SU-DHL-6 (cell line): ENCODE data around the gene SYCP1.

Experiments used
- H2AFZ ChIP-seq: fragments of 200-600 bp; sonication (generic); 2 replicates; pipeline ENCODE4 v1.6.1; 2014; ENCODE audit warnings: low read depth, mild to moderate bottlenecking, moderate library complexity, mixed read lengths, antibody characterized with exemption, low read length; ENCODE audit not compliant: severe bottlenecking
- H3F3A ChIP-seq: fragments of 200-600 bp; shearing (Covaris generic); 2 replicates; pipeline ENCODE4 v1.6.0; 2016; ENCODE audit warnings: antibody characterized with exemption, mild to moderate bottlenecking; ENCODE audit not compliant: insufficient read depth
- H3K27ac ChIP-seq: fragments of 200-600 bp; sonication (generic); 2 replicates; pipeline ENCODE4 v1.5.1; 2016; ENCODE audit warnings: low read depth, mild to moderate bottlenecking, low read length, moderate library complexity, mixed read lengths
- H3K27me3 ChIP-seq: fragments of 200-600 bp; sonication (generic), shearing (Covaris generic); 2 replicates; pipeline ENCODE4 v1.6.0; 2014; ENCODE audit warnings: mild to moderate bottlenecking, low read length
- H3K36me3 ChIP-seq: fragments of 200-600 bp; sonication (generic); 2 replicates; pipeline ENCODE4 v1.6.1; 2014; ENCODE audit warnings: mild to moderate bottlenecking, low read length, mixed read lengths
- H3K4me2 ChIP-seq: fragments of 300-600, 200-600 bp; shearing (Covaris generic), sonication (generic); 2 replicates; pipeline ENCODE4 v1.6.0; 2014; ENCODE audit warnings: low read length, low read depth, mild to moderate bottlenecking; ENCODE audit not compliant: poor library complexity, severe bottlenecking
- H3K4me3 ChIP-seq: fragments of 200-600 bp; sonication (generic); 2 replicates; pipeline ENCODE4 v1.5.1; 2014; ENCODE audit warnings: antibody characterized with exemption, low read length, mild to moderate bottlenecking, mixed read lengths; ENCODE audit not compliant: insufficient read depth, poor library complexity, severe bottlenecking
- H3K79me2 ChIP-seq: fragments of 200-600 bp; sonication (generic); 2 replicates; pipeline ENCODE4 v1.6.1; 2014; ENCODE audit warnings: mild to moderate bottlenecking, low read length, moderate library complexity; ENCODE audit not compliant: insufficient read depth
- H3K9ac ChIP-seq: fragments of 200-600 bp; sonication (generic); 2 replicates; pipeline ENCODE4 v1.7.0; 2014; ENCODE audit warnings: mild to moderate bottlenecking, low read length
- H3K9me2 ChIP-seq: fragments of 200-600 bp; sonication (generic); replicated peaks from 2 replicates; pipeline ENCODE4 v1.6.1; 2014; ENCODE audit warnings: low read length; ENCODE audit not compliant: insufficient read depth
- H3K9me3 ChIP-seq: fragments of 200-600 bp; sonication (generic); 2 replicates; pipeline ENCODE4 v1.6.1; 2014; ENCODE audit warnings: low read length, mixed read lengths; ENCODE audit not compliant: insufficient read depth
- H4K20me1 ChIP-seq: fragments of 200-600 bp; sonication (generic); 2 replicates; pipeline ENCODE4 v1.6.1; 2014; ENCODE audit warnings: low read depth, mild to moderate bottlenecking, antibody characterized with exemption, low read length, moderate library complexity, mixed read lengths
- EZH2phosphoT487 ChIP-seq: fragments of 200-600 bp; sonication (generic), shearing (Covaris generic); conservative IDR thresholded peaks from 2 replicates; pipeline ENCODE4 v1.6.1; 2018; ENCODE audit warnings: mild to moderate bottlenecking, antibody characterized with exemption, low read length, moderate library complexity, mixed read lengths
- TF ChIP-seq, protein P1 (sequence below): fragments of 200-600 bp; sonication (generic); IDR thresholded peaks from one replicate; pipeline ENCODE4 v1.5.1; 2017; ENCODE audit warnings: antibody characterized with exemption, mild to moderate bottlenecking, low read length, moderate library complexity; ENCODE audit not compliant: insufficient read depth, poor library complexity, severe bottlenecking

Gene SYCP1

DNA sequence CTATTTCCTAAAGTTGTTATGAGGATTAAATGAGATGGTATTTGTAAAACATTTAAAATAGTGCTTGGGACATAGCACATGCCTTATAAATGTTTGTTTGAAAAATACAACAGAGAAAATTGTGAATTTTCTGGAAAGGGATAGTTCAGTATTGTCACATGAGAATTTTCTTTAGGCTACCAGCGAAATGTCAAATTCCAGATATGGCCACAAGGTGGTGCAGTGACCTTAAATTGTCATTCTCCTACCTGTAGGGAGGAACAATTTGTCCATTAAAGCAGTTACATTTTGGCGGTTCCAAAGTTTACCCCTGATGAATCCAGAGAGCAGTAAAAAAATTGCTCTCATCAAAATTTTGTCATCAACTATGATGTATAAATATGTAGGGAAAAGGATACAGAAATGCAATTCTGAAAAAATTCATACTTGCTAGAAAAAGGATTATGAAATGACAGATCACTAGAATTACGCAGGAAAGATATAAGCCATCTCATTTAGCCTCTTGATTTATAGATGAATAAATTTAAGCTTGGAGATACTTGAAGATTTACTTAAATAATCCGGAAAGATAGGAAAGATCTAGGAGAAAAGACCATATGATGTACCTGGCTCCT is 124.7 kb downstream of the SYCP1 start:
- no peak overlapping the region for H3K9ac ChIP-seq
- no peak overlapping the region for H2AFZ ChIP-seq
- no peaks in the 10 kb centered on the region for H3K36me3 ChIP-seq
- no peaks in the 10 kb centered on the region for H3F3A ChIP-seq
- no peaks in the 10 kb centered on the region for H4K20me1 ChIP-seq
- no peaks in the 10 kb centered on the region for H3K79me2 ChIP-seq
- H3K4me2 ChIP-seq = no peak overlapping the region
- H3K9me2 ChIP-seq = no peaks in the 10 kb centered on the region
- TF ChIP-seq, protein P1, sequence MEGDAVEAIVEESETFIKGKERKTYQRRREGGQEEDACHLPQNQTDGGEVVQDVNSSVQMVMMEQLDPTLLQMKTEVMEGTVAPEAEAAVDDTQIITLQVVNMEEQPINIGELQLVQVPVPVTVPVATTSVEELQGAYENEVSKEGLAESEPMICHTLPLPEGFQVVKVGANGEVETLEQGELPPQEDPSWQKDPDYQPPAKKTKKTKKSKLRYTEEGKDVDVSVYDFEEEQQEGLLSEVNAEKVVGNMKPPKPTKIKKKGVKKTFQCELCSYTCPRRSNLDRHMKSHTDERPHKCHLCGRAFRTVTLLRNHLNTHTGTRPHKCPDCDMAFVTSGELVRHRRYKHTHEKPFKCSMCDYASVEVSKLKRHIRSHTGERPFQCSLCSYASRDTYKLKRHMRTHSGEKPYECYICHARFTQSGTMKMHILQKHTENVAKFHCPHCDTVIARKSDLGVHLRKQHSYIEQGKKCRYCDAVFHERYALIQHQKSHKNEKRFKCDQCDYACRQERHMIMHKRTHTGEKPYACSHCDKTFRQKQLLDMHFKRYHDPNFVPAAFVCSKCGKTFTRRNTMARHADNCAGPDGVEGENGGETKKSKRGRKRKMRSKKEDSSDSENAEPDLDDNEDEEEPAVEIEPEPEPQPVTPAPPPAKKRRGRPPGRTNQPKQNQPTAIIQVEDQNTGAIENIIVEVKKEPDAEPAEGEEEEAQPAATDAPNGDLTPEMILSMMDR = peak; percentile 18
- no peak for TF ChIP-seq EZH2phosphoT487
- no peaks in the 10 kb centered on the region for H3K9me3 ChIP-seq
- no peak overlapping the region for H3K4me3 ChIP-seq
- no peaks in the 10 kb centered on the region for H3K27me3 ChIP-seq
- H3K27ac ChIP-seq = no peak overlapping the region

DNA sequence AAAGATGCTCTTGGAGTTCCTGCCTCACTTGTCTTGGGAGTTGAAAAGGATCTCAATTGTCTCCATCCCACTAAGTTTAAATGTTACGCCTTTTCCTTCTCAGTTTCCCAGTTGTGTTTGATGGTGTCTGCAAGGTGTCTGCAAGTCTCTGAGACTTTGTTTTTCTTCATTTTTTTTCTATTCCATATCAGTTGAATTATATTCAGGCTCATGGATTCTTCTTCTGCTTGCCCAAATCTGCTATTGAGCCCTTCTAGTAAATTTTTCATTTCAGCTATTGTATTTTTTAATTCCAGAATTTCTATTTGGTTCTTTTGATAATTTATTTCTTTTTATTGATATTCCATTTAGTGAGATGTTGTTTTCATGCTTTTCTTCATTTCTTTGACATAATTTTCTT is 127.6 kb downstream of the SYCP1 start:
- Histone ChIP-seq H3K36me3 (no peaks in the 10 kb centered on the region), H2AFZ (no peak overlapping the region), H4K20me1 (no peaks in the 10 kb centered on the region), H3K4me2 (no peak overlapping the region), H3K4me3 (no peak overlapping the region), H3K9me2 (no peaks in the 10 kb centered on the region), H3K27ac (no peak overlapping the region), H3K27me3 (no peaks in the 10 kb centered on the region), H3K9me3 (no peaks in the 10 kb centered on the region), H3F3A (no peaks in the 10 kb centered on the region), H3K79me2 (no peaks in the 10 kb centered on the region), H3K9ac (no peak overlapping the region)
- TF ChIP-seq, protein P1 = no peak
- no peak for TF ChIP-seq EZH2phosphoT487

DNA sequence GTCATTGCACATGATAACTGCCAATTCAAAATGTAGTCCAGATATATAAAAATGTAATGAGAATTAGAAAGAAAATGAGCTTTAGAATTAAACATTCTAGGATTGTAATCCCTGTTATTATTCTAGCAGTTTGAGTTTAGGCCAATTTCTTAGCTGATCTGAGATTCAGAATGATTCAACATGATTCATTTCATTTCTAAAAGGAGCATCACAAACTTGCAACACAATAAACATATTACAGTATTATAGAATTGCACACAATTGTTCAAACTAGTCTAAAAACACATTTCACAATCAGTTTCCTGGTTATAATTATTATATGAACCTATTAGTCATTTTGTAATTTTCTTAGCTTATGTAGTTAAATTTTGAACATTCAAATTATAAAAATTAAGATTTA is 131.6 kb downstream of the SYCP1 start:
- H3F3A ChIP-seq = no peaks in the 10 kb centered on the region
- no peaks in the 10 kb centered on the region for H3K9me2 ChIP-seq
- no peak overlapping the region for H2AFZ ChIP-seq
- no peak for TF ChIP-seq EZH2phosphoT487
- TF ChIP-seq, protein P1 = no peak
- no peaks in the 10 kb centered on the region for H4K20me1 ChIP-seq
- no peaks in the 10 kb centered on the region for H3K79me2 ChIP-seq
- H3K9ac ChIP-seq = no peak overlapping the region
- no peak overlapping the region for H3K4me2 ChIP-seq
- no peak overlapping the region for H3K27ac ChIP-seq
- no peaks in the 10 kb centered on the region for H3K27me3 ChIP-seq
- no peak overlapping the region for H3K4me3 ChIP-seq
- H3K9me3 ChIP-seq = 0 out of 2 replicates have a peak, but pooled peaks cover 7% of the 10 kb centered on the region
- no peaks in the 10 kb centered on the region for H3K36me3 ChIP-seq
